ENCODE results near the gene GUCA1A. TPM values are rescaled to one million over a fixed set of nuclear protein-coding genes. Genes with fewer than 3 reads are reported as not detected.

Gene GUCA1A
- total RNA-seq, 1 experiment from 2014 or later, result not detected

- ChIA-PET POLR2A (no interaction called here), CTCF (no interaction called here)
- H3K4me1 ChIP-seq (ENCODE audit: control insufficient read depth, insufficient read depth, low read length), result peaks cover 37% of the 10 kb centered on the region
- DNase-seq (ENCODE audit: low read depth, low spot score) (no peak), ATAC-seq (no peak)
- H3K27ac ChIP-seq (ENCODE audit: low read length), result peak overlapping the region; percentile 51; the same call in 1 of the 2 replicates
- in situ Hi-C loops (cut with HindIII; ENCODE audit: low pct_unique_long_range_greater_than_20kb, low sequenced_read_pairs) (no loop called here), intact Hi-C loops (cut with micrococcal nuclease; ENCODE audit: unreplicated experiment) (no loop called here)
- H3K36me3 ChIP-seq (ENCODE audit: control insufficient read depth, insufficient read depth, low read length), result no peaks in the 10 kb centered on the region
- no peak overlapping the region for H3K4me3 ChIP-seq (ENCODE audit: low read depth in 2 of 2, low read length in 2 of 2)
- TF ChIP-seq SIN3A (IDR thresholded peaks at IDR 0.05; ENCODE audit: borderline replicate concordance, insufficient read depth, low read depth, low read length) (no peak), REST (IDR thresholded peaks at IDR 0.05; ENCODE audit: insufficient read depth in 1 of 2, low read depth in 2 of 2, low read length in 1 of 2) (no peak), TCF7L2 (IDR thresholded peaks at IDR 0.05; ENCODE audit: low read depth, low read length) (no peak), POLR2AphosphoS5 (IDR thresholded peaks at IDR 0.05; ENCODE audit: low read depth, low read length) (no peak), CTCF (IDR thresholded peaks at IDR 0.05) (no peak)
- BruUV-seq (replicated peaks), result no TSS peak
- H3K27me3 ChIP-seq (ENCODE audit: control insufficient read depth, insufficient read depth, low read length), result no peaks in the 10 kb centered on the region
- no peaks in the 10 kb centered on the region for H3K9me3 ChIP-seq (ENCODE audit: control insufficient read depth, insufficient read depth, low read depth, low read length)
Measured at GRCh38 chr6:42133926-42134325, 39.2 kb upstream of the GUCA1A start.

- Histone ChIP-seq H3K4me1 (ENCODE audit: control insufficient read depth, insufficient read depth, low read length) (peaks cover 50% of the 10 kb centered on the region), H3K36me3 (ENCODE audit: control insufficient read depth, insufficient read depth, low read length) (no peaks in the 10 kb centered on the region), H3K4me3 (ENCODE audit: low read depth in 2 of 2, low read length in 2 of 2) (no peak overlapping the region), H3K9me3 (ENCODE audit: control insufficient read depth, insufficient read depth, low read depth, low read length) (no peaks in the 10 kb centered on the region), H3K27me3 (ENCODE audit: control insufficient read depth, insufficient read depth, low read length) (no peaks in the 10 kb centered on the region), H3K27ac (ENCODE audit: low read length) (peak overlapping the region; percentile 72; the same call in 1 of the 2 replicates)
- ATAC-seq (no peak), DNase-seq (ENCODE audit: low read depth, low spot score) (no peak)
- in situ Hi-C loops (cut with HindIII; ENCODE audit: low pct_unique_long_range_greater_than_20kb, low sequenced_read_pairs) (no loop called here), intact Hi-C loops (cut with micrococcal nuclease; ENCODE audit: unreplicated experiment) (no loop called here)
- ChIA-PET CTCF (interaction anchor here (0.7 kb wide), 1 partner anchor 30 kb away, joined by 7 read pairs; no protein-coding TSS in a partner anchor), POLR2A (no interaction called here)
- no peak for TF ChIP-seq TCF7L2 (IDR thresholded peaks at IDR 0.05; ENCODE audit: low read depth, low read length)
- TF ChIP-seq REST (IDR thresholded peaks at IDR 0.05; ENCODE audit: insufficient read depth in 1 of 2, low read depth in 2 of 2, low read length in 1 of 2), result no peak
- no peak for TF ChIP-seq SIN3A (IDR thresholded peaks at IDR 0.05; ENCODE audit: borderline replicate concordance, insufficient read depth, low read depth, low read length)
- no peak for TF ChIP-seq CTCF (IDR thresholded peaks at IDR 0.05)
- TF ChIP-seq POLR2AphosphoS5 (IDR thresholded peaks at IDR 0.05; ENCODE audit: low read depth, low read length), result no peak
- no TSS peak for BruUV-seq (replicated peaks)
Measured at GRCh38 chr6:42135161-42135560, 38.0 kb upstream of the GUCA1A start.

All from Panc1 (cell line).